Measurements from ENCODE around the gene ANP32B.

DNA sequence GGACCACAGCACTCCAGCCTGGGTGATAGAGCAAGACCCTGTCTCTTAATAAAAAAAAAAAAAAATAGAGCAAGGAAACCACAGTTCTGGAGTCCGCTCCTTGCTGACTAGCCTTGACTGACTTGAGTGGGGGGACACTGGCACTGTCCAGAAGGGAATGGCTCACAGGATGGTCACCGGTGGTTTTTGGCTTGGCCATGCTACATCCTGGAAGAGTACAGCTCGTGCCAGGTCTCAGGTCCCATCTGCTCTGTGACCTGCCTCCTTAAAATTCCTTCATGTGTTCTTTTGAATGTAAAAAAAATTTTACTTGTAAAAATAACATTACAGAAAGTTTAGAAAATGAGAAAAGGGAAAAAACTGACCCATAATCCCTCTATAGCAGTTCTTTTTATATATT is 79.0 kb downstream of the ANP32B start:
- no peak for TF ChIP-seq EZH2 (IDR thresholded peaks at IDR 0.05; ENCODE audit: insufficient read depth, low read length)
- TF ChIP-seq, protein P1, sequence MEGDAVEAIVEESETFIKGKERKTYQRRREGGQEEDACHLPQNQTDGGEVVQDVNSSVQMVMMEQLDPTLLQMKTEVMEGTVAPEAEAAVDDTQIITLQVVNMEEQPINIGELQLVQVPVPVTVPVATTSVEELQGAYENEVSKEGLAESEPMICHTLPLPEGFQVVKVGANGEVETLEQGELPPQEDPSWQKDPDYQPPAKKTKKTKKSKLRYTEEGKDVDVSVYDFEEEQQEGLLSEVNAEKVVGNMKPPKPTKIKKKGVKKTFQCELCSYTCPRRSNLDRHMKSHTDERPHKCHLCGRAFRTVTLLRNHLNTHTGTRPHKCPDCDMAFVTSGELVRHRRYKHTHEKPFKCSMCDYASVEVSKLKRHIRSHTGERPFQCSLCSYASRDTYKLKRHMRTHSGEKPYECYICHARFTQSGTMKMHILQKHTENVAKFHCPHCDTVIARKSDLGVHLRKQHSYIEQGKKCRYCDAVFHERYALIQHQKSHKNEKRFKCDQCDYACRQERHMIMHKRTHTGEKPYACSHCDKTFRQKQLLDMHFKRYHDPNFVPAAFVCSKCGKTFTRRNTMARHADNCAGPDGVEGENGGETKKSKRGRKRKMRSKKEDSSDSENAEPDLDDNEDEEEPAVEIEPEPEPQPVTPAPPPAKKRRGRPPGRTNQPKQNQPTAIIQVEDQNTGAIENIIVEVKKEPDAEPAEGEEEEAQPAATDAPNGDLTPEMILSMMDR (IDR thresholded peaks at IDR 0.05; ENCODE audit: insufficient read depth, low read depth, low read length), result no peak

Data from astrocyte (in vitro differentiated cells and primary cell).